HG02870 (cell line): ENCODE results near the gene MAP2.

Experiments used
- ATAC-seq: cut with Tn5 transposase; IDR thresholded peaks from one replicate; pipeline ENCODE4 v1.9.1; 2021; ENCODE audit warnings: mild to moderate bottlenecking, moderate library complexity; ENCODE audit not compliant: unreplicated experiment

Gene MAP2

GRCh38 chr2:209523867-209524266 lies 100.0 kb downstream of the MAP2 start:
- peak; percentile 55 for ATAC-seq

GRCh38 chr2:209525331-209525730 lies 101.5 kb downstream of the MAP2 start:
- no peak for ATAC-seq

- ATAC-seq = no peak
Measured at GRCh38 chr2:209525834-209526281, 102.0 kb downstream of the MAP2 start.

- no peak for ATAC-seq
Measured at GRCh38 chr2:209526561-209526960, 102.7 kb downstream of the MAP2 start.

- ATAC-seq = no peak
Measured at GRCh38 chr2:209529579-209529978, 105.7 kb downstream of the MAP2 start.

- no peak for ATAC-seq
Measured at GRCh38 chr2:209532321-209532720, 108.5 kb downstream of the MAP2 start.

GRCh38 chr2:209533391-209533790 lies 109.5 kb downstream of the MAP2 start:
- no peak for ATAC-seq

GRCh38 chr2:209534228-209534627 lies 110.4 kb downstream of the MAP2 start:
- ATAC-seq = peak; percentile 62

GRCh38 chr2:209536363-209536762 lies 112.5 kb downstream of the MAP2 start:
- no peak for ATAC-seq

- ATAC-seq = no peak
Measured at GRCh38 chr2:209547726-209548125, 123.9 kb downstream of the MAP2 start.

- ATAC-seq = no peak
Measured at GRCh38 chr2:209549589-209549988, 125.7 kb downstream of the MAP2 start.

GRCh38 chr2:209553913-209554312 lies 130.1 kb downstream of the MAP2 start:
- no peak for ATAC-seq

- peak; percentile 74 for ATAC-seq
Measured at GRCh38 chr2:209556354-209556961, 132.6 kb downstream of the MAP2 start.

- ATAC-seq = no peak
Measured at GRCh38 chr2:209560911-209561310, 137.1 kb downstream of the MAP2 start.

- ATAC-seq = no peak
Measured at GRCh38 chr2:209563453-209563852, 139.6 kb downstream of the MAP2 start.

GRCh38 chr2:209564816-209565215 lies 141.0 kb downstream of the MAP2 start:
- no peak for ATAC-seq

GRCh38 chr2:209565896-209566582 lies 142.2 kb downstream of the MAP2 start:
- ATAC-seq = no peak

GRCh38 chr2:209570194-209570593 lies 146.3 kb downstream of the MAP2 start:
- no peak for ATAC-seq

GRCh38 chr2:209574515-209574914 lies 150.7 kb downstream of the MAP2 start:
- ATAC-seq = no peak

- no peak for ATAC-seq
Measured at GRCh38 chr2:209577376-209578357, 153.8 kb downstream of the MAP2 start.

GRCh38 chr2:209578394-209579001 lies 154.7 kb downstream of the MAP2 start:
- ATAC-seq = no peak
